Testis (tissue), 2 donors: ENCODE data around the gene HCRTR2.

Source experiments
- CTCF ChIP-seq, 3 experiments: fragments of 450-650 bp in 2 of 3; fragments of 200-600 bp in 1 of 3; sonication (generic) in 1 of 3; IDR thresholded peaks; one replicate each; pipeline ENCODE4 v1.5.1; 2016 to 2019; ENCODE audit warnings: antibody characterized with exemption in 3 of 3, mild to moderate bottlenecking in 2 of 3, moderate library complexity in 1 of 3
- POLR2A ChIP-seq: fragments of 450-650 bp; IDR thresholded peaks from one replicate; pipeline ENCODE4 v1.6.1; 2017; ENCODE audit warnings: antibody characterized with exemption, mild to moderate bottlenecking, moderate library complexity

GRCh38 chr6:55182016-55182650, 7.8 kb downstream of the HCRTR2 start:
- no peak for TF ChIP-seq POLR2A
- no peak for TF ChIP-seq CTCF (IDR thresholded peaks at IDR 0.05)
